Smooth muscle cell (in vitro differentiated cells): ENCODE results near the gene NLRC4. TPM values are rescaled to one million over a fixed set of nuclear protein-coding genes. Genes with fewer than 3 reads are reported as not detected.

ENCODE experiments used
- DNase-seq: peaks from one replicate; lab custom pipeline; 2025; ENCODE audit not compliant: unreplicated experiment; lab: John Stamatoyannopoulos, UW
- H2AFZ ChIP-seq: fragments of 200-600 bp; sonication (generic); 2 replicates; pipeline ENCODE4 v1.6.0; 2016; ENCODE audit warnings: antibody characterized with exemption, low read depth, mild to moderate bottlenecking
- H3F3A ChIP-seq: fragments of 200-600 bp; sonication (generic); 2 replicates; pipeline ENCODE4 v1.6.0; 2017; ENCODE audit warnings: antibody characterized with exemption, low read depth
- H3K27ac ChIP-seq: fragments of 200-600 bp; sonication (generic); 2 replicates; pipeline ENCODE4 v1.5.1; 2016; ENCODE audit warnings: low read depth, mild to moderate bottlenecking
- H3K27me3 ChIP-seq: fragments of 200-600 bp; sonication (generic); 2 replicates; pipeline ENCODE4 v1.6.1; 2016; ENCODE audit warnings: low read depth, mild to moderate bottlenecking
- H3K36me3 ChIP-seq: fragments of 200-600 bp; sonication (generic); 2 replicates; pipeline ENCODE4 v1.5.1; 2016; ENCODE audit warnings: low read depth
- H3K4me1 ChIP-seq: fragments of 200-600 bp; sonication (generic); 2 replicates; pipeline ENCODE4 v1.5.1; 2016; ENCODE audit warnings: low read depth
- H3K4me2 ChIP-seq: fragments of 200-600 bp; sonication (generic); 2 replicates; pipeline ENCODE4 v1.6.0; 2016; ENCODE audit warnings: mild to moderate bottlenecking
- H3K4me3 ChIP-seq: fragments of 200-600 bp; sonication (generic); 2 replicates; pipeline ENCODE4 v1.5.1; 2016; ENCODE audit warnings: mild to moderate bottlenecking
- H3K79me2 ChIP-seq: fragments of 200-600 bp; sonication (generic); 2 replicates; pipeline ENCODE4 v1.6.0; 2016; ENCODE audit warnings: low read depth, mild to moderate bottlenecking
- H3K9ac ChIP-seq: fragments of 200-600 bp; sonication (generic); 2 replicates; pipeline ENCODE4 v1.6.0; 2016; ENCODE audit warnings: low read depth
- H3K9me3 ChIP-seq: fragments of 200-600 bp; sonication (generic); replicated peaks from 2 replicates; pipeline ENCODE4 v1.5.1; 2016; ENCODE audit warnings: low read depth
- H4K20me1 ChIP-seq: fragments of 200-600 bp; sonication (generic); 2 replicates; pipeline ENCODE4 v1.6.0; 2016; ENCODE audit warnings: low read depth
- WGBS: methylation state at CpG from one replicate; pipeline ENCODE4 v1.1.7; 2016; ENCODE audit warnings: low lambda C conversion rate; 5-methylcytosine and 5-hydroxymethylcytosine counted together
- polyA plus RNA-seq: library from polyadenylated mRNA; unstranded; fragments of >200 nt; fragmentation: Nextera tagmentation; extraction: Ambion mirVana; gene quantifications from 2 replicates; pipeline ENCODE4 v1.2.1, GENCODE V29; 2016
- small RNA-seq: library from RNA; depleted of rRNA; stranded (forward); fragments of <200 nt; gene quantifications from one replicate; pipeline ENCODE3, GENCODE V24; 2014
- total RNA-seq: library from RNA; depleted of rRNA; stranded (reverse); fragments of >200 nt; gene quantifications from 2 replicates; pipeline ENCODE4 v1.2.3, GENCODE V29; 2014
- TF ChIP-seq, protein P1 (sequence below): fragments of 200-600 bp; sonication (generic); IDR thresholded peaks from 2 replicates; pipeline ENCODE4 v1.5.1; 2017; ENCODE audit warnings: borderline replicate concordance, mild to moderate bottlenecking, antibody characterized with exemption; ENCODE audit not compliant: insufficient read depth, poor library complexity, severe bottlenecking

NLRC4 gene
- total and polyA plus RNA-seq, 2 experiments from 2014 or later = 0.16 TPM; not detected in 1

DNA sequence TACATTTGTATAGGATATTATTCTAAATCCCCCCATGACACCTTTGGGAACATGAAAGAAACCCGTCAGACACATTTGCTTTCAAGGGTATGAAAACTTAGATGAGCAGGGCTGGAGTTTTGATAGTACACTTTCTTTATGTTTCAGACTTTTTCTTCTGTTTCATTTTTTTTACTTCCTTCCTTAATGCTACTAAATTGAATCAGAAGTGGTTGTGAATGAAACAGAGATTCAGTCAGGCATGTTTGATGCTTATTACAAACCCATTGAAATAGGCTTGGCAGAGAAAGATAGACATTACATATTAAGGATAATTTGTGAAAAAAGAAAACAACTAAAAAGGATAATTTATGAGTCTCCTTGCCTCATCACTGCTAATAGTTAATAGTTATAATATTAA is 72.3 kb downstream of the NLRC4 start:
- H3K4me1 ChIP-seq = no peaks in the 10 kb centered on the region
- no peak overlapping the region for H2AFZ ChIP-seq
- peaks cover under 1% of the 10 kb centered on the region for H3K36me3 ChIP-seq
- no peaks in the 10 kb centered on the region for H3K27me3 ChIP-seq
- no peak overlapping the region for H3K9ac ChIP-seq
- H3K79me2 ChIP-seq = peaks cover 4% of the 10 kb centered on the region
- no peak overlapping the region for H3K27ac ChIP-seq
- TF ChIP-seq, protein P1, sequence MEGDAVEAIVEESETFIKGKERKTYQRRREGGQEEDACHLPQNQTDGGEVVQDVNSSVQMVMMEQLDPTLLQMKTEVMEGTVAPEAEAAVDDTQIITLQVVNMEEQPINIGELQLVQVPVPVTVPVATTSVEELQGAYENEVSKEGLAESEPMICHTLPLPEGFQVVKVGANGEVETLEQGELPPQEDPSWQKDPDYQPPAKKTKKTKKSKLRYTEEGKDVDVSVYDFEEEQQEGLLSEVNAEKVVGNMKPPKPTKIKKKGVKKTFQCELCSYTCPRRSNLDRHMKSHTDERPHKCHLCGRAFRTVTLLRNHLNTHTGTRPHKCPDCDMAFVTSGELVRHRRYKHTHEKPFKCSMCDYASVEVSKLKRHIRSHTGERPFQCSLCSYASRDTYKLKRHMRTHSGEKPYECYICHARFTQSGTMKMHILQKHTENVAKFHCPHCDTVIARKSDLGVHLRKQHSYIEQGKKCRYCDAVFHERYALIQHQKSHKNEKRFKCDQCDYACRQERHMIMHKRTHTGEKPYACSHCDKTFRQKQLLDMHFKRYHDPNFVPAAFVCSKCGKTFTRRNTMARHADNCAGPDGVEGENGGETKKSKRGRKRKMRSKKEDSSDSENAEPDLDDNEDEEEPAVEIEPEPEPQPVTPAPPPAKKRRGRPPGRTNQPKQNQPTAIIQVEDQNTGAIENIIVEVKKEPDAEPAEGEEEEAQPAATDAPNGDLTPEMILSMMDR = no peak
- 94% methylated on average over 1 of the region's 1 CpG for WGBS
- H3K4me2 ChIP-seq = no peak overlapping the region
- peaks cover 2% of the 10 kb centered on the region for H4K20me1 ChIP-seq
- no peak for DNase-seq
- H3K9me3 ChIP-seq = no peaks in the 10 kb centered on the region
- no peaks in the 10 kb centered on the region for H3F3A ChIP-seq
- H3K4me3 ChIP-seq = no peak overlapping the region

GRCh38 chr2:32189011-32189410 is 75.7 kb downstream of the NLRC4 start:
- TF ChIP-seq, protein P1 = no peak
- H3K4me1 ChIP-seq = no peaks in the 10 kb centered on the region
- no peak overlapping the region for H3K9ac ChIP-seq
- H3F3A ChIP-seq = no peaks in the 10 kb centered on the region
- WGBS = 94% methylated on average over 6 of the region's 6 CpGs
- no peak for DNase-seq
- H3K79me2 ChIP-seq = peaks cover 4% of the 10 kb centered on the region
- no peaks in the 10 kb centered on the region for H3K27me3 ChIP-seq
- H4K20me1 ChIP-seq = peaks cover 2% of the 10 kb centered on the region
- H3K4me3 ChIP-seq = no peak overlapping the region
- H3K4me2 ChIP-seq = no peak overlapping the region
- no peak overlapping the region for H3K27ac ChIP-seq
- H3K36me3 ChIP-seq = no peaks in the 10 kb centered on the region
- no peak overlapping the region for H2AFZ ChIP-seq
- H3K9me3 ChIP-seq = no peaks in the 10 kb centered on the region

GRCh38 chr2:32182667-32183066 is 82.0 kb downstream of the NLRC4 start:
- TF ChIP-seq, protein P1 = no peak
- WGBS = 94% methylated on average over 6 of the region's 6 CpGs

More at GRCh38 chr2:32182667-32183066, 82.0 kb downstream of the NLRC4 start:
- Histone ChIP-seq H3F3A (no peaks in the 10 kb centered on the region), H3K27ac (no peak overlapping the region), H2AFZ (no peak overlapping the region), H3K4me3 (no peak overlapping the region), H3K4me2 (no peak overlapping the region), H4K20me1 (no peaks in the 10 kb centered on the region), H3K9ac (no peak overlapping the region), H3K36me3 (no peaks in the 10 kb centered on the region), H3K27me3 (no peaks in the 10 kb centered on the region), H3K9me3 (no peaks in the 10 kb centered on the region), H3K79me2 (no peaks in the 10 kb centered on the region), H3K4me1 (no peaks in the 10 kb centered on the region)
- no peak for DNase-seq

Small RNA genes lying within 50 kb of the gene (small RNA-seq; reads per million reads assigned to genes)
- gene RNU6-647P = not detected

Other genes starting within 250 kb of the NLRC4 start
- gene DPY30, start 225.1 kb downstream of the NLRC4 start, total RNA-seq = 96.5 and 97.4 TPM in 2 replicates
- 103 and 123 TPM in 2 replicates for gene DPY30, start 225.1 kb downstream of the NLRC4 start, polyA plus RNA-seq
- 20.4 and 24.4 TPM in 2 replicates for gene SPAST, start 201.3 kb downstream of the NLRC4 start, total RNA-seq
- gene SPAST, start 201.3 kb downstream of the NLRC4 start, polyA plus RNA-seq = 5.0 and 6.2 TPM in 2 replicates
- gene SLC30A6, start 99.0 kb downstream of the NLRC4 start, total RNA-seq = 27.8 and 28.9 TPM in 2 replicates
- 10.5 and 12.8 TPM in 2 replicates for gene SLC30A6, start 99.0 kb downstream of the NLRC4 start, polyA plus RNA-seq
- gene YIPF4, start 13.0 kb upstream of the NLRC4 start, total RNA-seq = 31.2 and 36.0 TPM in 2 replicates
- 56.0 and 56.6 TPM in 2 replicates for gene YIPF4, start 13.0 kb upstream of the NLRC4 start, polyA plus RNA-seq
- gene BIRC6, start 92.1 kb upstream of the NLRC4 start, total RNA-seq = 79.8 and 92.3 TPM in 2 replicates
- gene BIRC6, start 92.1 kb upstream of the NLRC4 start, polyA plus RNA-seq = 12.4 and 19.1 TPM in 2 replicates